NCI-H1436 treated with DMSO at 0.1 percent for 48 hours (cell line): Measurements from ENCODE around the gene PRKCZ.
"Not testable (repeated sequence)": the region's sequence is repeated elsewhere in the genome, so short reads cannot be mapped to it uniquely, and the experiment has no call there.

Source experiments
- DNase-seq: peaks from one replicate; lab custom pipeline; 2025; lab: John Stamatoyannopoulos, UW

PRKCZ gene

GRCh38 chr1:2119886-2120285 is 69.7 kb downstream of the PRKCZ start:
- no peak for DNase-seq

DNA sequence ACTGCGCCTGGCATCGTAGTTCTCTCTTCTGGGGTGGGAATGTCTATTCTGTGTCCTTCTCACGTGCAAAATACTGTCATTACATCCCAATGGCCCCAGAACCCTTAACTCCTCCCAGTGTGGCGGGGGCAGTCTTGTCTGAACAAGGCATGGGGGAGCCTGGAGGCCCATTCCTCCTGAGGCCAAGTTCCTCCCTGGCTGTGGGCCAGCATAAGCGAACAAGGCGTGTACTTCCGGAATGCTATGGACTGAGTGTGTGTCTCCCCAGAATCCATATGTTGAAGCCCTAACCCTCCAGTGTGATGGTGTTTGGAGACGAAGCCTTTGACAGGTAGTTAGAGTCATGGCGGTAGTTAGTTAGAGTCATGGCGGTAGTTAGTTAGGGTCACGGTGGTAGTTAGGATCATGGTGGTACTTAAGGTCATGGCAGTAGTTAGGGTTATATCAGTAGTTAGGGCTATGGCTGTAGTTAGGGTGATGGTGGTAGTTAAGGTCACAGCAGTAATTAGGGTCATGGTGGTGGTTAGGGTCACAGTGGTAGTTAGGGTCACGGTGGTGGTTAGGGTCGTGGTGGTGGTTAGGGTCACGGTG is 71.0 kb downstream of the PRKCZ start:
- no peak for DNase-seq

DNA sequence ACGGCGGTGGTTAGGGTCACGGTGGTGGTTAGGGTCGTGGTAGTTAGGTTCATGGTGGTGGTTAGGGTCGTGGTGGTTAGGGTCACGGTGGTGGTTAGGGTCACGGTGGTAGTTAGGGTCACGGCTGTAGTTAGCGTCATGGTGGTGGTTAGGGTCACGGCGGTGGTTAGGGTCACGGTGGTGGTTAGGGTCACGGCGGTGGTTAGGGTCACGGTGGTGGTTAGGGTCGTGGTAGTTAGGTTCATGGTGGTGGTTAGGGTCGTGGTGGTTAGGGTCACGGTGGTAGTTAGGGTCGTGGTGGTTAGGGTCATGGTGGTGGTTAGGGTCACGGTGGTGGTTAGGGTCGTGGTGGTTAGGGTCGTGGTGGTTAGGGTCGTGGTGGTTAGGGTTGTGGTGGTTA is 71.6 kb downstream of the PRKCZ start:
- DNase-seq: not testable (repeated sequence)

GRCh38 chr1:2124446-2125198 is 74.4 kb downstream of the PRKCZ start:
- DNase-seq: no peak

- DNase-seq: no peak
Observed at GRCh38 chr1:2125350-2126211, 75.4 kb downstream of the PRKCZ start.

GRCh38 chr1:2126331-2127186 is 76.3 kb downstream of the PRKCZ start:
- DNase-seq: no peak

DNA sequence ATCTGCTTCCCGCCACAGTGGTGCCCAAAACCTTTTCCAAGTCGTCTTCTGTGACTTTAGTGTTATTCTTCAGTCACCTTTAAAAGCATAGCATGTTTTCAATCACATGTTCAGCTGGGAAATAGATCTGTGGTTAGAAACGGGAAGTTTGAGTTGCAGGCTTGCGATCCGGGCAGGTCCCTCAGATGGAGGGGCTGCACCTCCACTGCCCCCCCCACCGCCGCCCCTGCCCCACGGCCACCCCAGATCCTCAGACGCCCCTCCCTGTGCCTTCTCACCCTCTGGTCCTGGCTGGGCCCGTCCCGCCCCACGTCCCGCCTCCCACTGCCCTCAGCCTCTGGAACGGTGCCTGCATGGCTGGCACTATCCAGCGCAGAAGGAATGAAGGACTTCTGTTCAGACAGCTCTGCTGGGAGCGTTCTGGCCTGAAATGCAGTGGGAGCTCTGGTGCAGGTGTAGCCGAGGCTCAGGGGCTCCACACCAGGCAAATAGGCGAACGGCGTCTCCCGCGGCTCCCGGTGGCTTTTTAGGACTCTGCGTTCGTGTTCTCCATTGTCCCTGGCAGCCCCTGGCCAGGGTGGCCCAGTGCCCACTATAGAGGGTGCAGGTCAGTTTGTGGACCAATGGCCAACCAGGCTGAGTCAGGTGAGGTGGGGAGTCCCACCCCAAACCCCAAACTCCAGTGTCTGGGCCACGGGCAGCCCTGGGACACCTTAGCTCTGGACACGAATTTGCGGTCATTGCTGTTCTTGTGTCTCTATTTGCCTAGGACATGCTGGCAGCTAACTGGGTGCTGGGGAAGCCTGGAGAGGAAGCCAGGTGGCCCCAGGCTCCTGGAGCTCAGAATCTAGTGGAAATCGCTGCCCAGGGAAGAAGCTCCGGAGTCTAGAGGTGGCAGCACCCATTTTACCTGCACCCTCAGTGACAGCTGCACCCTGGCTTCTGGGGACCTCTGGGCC is 77.3 kb downstream of the PRKCZ start:
- DNase-seq: no peak

GRCh38 chr1:2128189-2128901 is 78.1 kb downstream of the PRKCZ start:
- DNase-seq: no peak

DNA sequence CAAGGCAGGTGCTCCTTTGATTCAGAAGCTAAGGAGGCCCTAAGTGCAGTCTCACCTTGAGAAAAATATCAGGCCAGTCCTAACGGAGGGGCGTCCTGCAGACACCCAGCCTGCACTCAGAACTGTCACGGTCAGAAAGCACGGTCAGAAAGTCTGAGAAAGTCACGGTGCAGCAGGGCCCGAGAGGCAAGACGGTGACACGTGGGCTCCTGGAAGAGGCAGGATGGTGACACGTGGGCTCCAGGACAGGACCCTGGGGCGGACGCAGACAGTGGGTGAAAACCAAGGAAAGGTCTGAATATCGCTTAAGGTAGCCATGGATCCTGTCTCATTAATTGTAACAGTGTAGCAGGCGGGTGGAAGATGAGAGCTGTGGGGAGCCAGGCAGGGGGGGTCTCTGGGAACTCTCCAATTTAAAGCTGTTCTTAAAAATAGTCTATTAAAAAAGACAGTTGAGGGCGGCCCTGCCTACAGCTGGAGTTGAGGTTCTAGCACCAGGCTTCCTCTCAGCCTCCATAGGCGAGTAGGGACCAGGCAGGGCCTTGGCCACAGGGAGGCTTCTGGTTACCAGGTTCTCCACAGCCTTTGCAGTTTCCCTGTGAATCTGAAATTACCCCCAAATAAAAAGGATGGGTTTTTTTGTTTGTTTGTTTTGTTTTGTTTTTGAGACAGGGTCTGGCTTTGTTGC is 79.2 kb downstream of the PRKCZ start:
- no peak for DNase-seq

DNA sequence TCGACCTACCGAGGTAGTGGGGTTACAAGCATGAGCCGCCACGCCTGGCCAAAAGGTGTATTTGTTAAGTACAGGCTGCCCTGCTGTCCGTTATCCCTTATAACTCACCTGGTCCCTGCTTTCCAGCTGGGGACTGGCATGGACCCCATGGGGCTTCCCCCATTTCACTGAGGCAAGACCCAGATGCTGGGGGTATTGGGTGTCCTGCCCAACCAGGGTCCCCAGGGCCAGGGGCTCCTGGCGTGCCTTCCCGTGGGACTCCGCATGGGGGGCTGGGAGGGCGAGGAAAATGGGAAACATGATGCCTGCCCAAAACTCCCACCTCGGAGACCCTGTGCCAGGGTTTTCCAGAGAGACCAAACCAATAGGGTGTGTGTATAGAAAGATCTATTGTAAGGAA is 79.9 kb downstream of the PRKCZ start:
- DNase-seq: no peak

GRCh38 chr1:2130871-2131289 is 80.7 kb downstream of the PRKCZ start:
- no peak for DNase-seq

DNA sequence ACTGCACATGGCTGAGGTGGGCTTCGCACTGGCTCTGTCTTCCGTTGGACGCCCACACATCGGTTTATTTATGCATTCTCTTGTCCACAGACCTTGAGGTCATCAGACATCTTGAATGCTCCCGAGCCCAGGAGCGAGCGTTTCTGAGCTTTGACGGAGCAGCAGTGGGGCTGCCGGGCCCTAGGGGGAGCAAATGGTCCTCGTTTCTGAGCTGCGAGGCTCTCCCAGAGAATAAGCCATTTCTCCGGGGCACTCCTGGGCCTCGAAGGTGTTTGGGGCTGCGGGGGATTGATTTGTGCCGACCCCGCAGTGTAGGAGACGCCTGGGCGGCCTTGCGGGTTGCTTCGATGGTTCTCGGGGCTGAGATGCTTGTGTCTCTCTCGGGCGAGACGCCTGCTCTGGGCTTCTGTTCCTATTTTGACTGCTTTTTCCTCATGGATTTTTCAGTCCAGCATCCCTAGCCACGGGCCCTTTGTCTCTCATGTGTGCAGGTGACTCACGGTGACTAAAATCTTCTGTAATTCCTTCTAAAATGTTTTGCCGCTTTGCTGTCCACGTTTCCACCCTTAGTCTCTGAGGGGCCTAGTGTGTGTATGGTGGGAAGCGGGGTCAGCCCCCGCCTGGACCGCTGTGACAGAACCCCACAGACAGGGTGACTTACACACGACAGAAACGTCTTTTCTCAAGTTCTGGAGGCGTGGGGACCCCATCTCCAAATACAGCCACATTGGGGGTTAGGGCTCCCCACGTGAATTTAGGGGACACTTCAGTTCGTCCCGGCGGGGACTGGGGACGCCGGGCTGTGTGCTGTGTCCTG is 82.2 kb downstream of the PRKCZ start:
- DNase-seq: no peak

DNA sequence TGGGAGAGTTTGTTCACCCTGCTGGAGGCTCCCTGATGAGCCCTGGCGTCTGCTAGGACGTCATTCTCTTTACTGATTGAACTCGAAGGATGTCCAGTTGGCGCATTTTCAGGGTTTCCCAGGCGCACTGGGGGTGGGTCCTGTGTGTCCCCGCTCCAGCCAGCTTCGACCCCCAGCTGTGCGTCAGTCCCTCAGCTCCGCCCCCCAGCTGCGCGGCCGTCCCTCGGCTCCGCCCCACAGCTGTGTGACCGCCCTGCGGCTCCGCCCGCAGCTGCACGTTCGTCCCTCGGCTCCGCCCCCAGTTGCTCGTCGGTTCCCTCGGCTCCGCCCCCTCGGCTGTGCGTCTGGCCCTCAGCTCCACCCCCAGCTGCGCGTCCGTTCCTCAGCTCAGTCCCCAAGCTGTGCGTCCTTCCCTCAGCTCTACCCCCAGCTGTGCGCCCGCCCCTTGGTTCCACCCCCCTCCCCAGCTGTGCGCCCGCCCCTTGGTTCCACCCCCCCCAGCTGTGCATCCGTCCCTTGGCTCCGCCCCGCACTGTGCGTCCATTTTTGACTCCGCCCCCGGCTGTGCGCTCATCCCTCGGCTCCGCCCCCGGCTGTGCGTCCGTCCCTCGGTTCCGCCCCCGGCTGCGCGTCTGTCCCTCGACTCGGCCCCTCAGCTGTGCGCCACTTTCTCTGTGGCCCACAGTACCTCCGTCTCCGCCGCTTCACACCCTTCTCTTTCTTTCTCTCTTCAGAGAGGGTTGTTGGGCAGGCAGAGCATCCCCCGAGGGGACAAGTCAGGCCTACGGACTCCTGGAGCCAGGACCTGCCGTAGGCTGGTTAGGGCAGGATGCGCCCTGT is 83.0 kb downstream of the PRKCZ start:
- DNase-seq: no peak

- DNase-seq: no peak
Observed at GRCh38 chr1:2133879-2134215, 83.6 kb downstream of the PRKCZ start.

GRCh38 chr1:2134266-2134620 is 84.0 kb downstream of the PRKCZ start:
- no peak for DNase-seq

GRCh38 chr1:2134621-2135307 is 84.6 kb downstream of the PRKCZ start:
- DNase-seq: no peak

GRCh38 chr1:2135441-2135841 is 85.2 kb downstream of the PRKCZ start:
- DNase-seq: no peak
